Keratinocyte (primary cell): Measurements from ENCODE around the gene FOXP2.

Experiments
- CTCF ChIP-seq, 3 experiments: IDR thresholded peaks in 1 of 3; conservative IDR thresholded peaks in 1 of 3; optimal IDR thresholded peaks in 1 of 3; 2 replicates in 2 of 3; 3 replicates in 1 of 3; pipeline versions ENCODE3 to v1.5.1; 2011; ENCODE audit warnings: low read length in 3 of 3, mild to moderate bottlenecking in 3 of 3, moderate library complexity in 2 of 3, control low read depth in 1 of 3, inconsistent platforms in 1 of 3; ENCODE audit not compliant: insufficient read depth in 2 of 3; ENCODE audit errors: extremely low read depth in 1 of 3
- EZH2 ChIP-seq: IDR thresholded peaks from one replicate; pipeline ENCODE4 v1.6.1; 2012; ENCODE audit warnings: inconsistent platforms, mild to moderate bottlenecking, low read length, moderate library complexity

GRCh38 chr7:114567416-114567815 lies 152.8 kb downstream of the FOXP2 start:
- TF ChIP-seq CTCF (optimal IDR thresholded peaks at IDR 0.05 in 1 of 3, IDR thresholded peaks at IDR 0.05 in 1 of 3, conservative IDR thresholded peaks at IDR 0.05 in 1 of 3; ENCODE audit: extremely low read depth in 1 of 3, insufficient read depth in 2 of 3, low read length in 3 of 3) (no peak), EZH2 (no peak)
